HG03342 (cell line): ENCODE measurements around the gene ATOSB.
A peak's percentile ranks its signal among the peaks of the same experiment; 100 is the strongest.

Source experiments
- ATAC-seq: cut with Tn5 transposase; IDR thresholded peaks from one replicate; pipeline ENCODE4 v1.9.1; 2021; ENCODE audit warnings: mild to moderate bottlenecking, moderate library complexity; ENCODE audit not compliant: unreplicated experiment

The ATOSB gene

DNA sequence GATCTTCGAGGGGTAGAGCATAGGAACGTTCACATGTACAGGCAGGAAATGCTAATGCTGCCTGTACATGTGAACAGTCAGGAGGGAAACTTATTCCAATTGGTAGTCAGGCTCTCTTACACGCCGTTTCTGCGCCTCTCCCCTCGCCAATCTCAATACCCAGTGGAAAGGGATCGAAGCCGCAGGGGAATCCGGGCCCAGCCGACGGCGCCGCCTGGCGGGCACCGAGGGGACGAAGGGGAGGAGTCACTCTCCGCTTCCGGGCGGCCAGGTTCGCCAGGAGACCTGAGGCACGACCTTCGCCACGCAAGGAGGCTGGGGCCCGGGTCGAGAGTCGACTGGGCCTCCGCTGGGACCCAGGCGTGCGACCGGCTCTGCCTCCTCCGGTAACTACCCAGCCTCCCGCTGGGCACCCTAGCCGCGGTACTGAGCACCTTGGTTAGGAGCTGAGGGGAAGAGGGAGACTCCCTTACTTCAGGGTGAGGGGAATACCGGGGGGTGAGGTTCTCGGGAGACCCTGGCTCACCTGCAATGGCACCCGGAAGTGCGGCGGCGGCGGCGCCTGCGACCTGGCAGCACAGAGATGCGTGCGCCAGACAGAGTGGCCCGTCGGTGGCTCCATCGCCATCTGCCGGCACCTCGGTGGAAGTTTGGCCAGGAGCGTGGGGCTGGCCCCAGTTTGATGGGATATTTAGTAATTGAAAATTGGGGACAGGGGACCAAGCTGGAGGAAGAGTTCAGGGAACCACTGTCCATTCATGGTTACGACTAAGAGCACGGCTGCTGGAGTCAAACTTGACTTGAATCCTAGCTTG is 19.4 kb downstream of the ATOSB start, which contains the start of gene PIGO:
Gene PIGO (minus strand): TSS at position 557 of the 815 bp plus-strand sequence. CDS start 1,026 bp downstream, outside the sequence.
- ATAC-seq: peak; percentile 84

DNA sequence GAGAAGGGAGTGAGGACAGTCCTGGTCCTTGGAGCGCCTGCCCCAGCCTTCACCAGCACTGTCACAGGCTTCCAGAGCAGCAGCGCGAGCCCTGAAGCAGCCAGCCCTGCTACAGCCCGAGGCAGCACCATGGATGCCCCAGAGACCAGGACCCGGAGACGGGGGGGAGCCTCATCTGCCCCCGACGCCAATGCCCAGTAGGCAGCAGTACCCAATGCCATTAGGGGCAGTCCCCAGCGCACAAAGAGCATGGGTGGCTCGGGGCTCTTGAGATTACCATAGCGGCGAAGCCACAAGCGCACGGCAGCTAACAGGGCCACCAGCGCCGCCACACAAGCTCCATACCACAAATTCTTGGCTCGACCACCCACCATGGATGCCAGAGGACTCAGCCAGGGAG is 24.1 kb downstream of the ATOSB start:
- no peak for ATAC-seq

DNA sequence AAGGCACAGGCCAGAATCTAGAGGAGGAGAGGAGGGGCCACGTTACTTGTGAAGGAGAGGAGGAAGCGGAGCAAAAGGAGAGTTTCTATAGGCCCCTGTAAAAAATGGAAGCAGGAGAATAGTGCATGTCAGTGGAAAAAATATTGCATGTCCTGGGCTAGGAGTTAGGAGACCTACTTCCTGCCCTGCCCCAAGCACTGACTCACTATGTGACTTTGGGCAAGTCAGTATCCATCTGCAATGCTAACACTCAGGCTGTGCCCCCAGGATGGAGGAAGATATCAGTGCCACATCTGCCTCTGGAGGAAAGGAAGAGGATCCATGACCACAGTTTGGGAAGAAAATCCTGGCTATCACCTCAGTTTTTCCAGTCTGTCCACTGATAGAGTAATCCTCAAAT is 26.2 kb downstream of the ATOSB start:
- no peak for ATAC-seq

DNA sequence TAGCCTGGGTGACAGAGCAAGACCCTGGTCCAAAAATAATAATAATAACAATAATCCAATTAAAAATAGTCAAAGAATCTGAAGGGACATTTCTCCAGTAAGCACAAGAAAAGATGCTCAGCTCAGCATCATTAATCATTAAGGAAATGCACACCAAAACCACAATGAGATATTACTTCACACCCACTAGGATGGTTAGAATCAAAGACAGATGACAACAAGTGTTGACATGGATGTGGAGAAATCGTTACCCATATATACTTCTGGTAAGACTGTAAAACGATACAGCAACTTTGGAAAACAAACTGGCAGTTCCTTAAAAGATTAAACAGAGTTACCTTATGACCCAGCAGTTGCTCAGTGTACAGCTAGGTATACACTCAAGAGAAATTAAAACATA is 30.6 kb downstream of the ATOSB start:
- ATAC-seq: no peak

DNA sequence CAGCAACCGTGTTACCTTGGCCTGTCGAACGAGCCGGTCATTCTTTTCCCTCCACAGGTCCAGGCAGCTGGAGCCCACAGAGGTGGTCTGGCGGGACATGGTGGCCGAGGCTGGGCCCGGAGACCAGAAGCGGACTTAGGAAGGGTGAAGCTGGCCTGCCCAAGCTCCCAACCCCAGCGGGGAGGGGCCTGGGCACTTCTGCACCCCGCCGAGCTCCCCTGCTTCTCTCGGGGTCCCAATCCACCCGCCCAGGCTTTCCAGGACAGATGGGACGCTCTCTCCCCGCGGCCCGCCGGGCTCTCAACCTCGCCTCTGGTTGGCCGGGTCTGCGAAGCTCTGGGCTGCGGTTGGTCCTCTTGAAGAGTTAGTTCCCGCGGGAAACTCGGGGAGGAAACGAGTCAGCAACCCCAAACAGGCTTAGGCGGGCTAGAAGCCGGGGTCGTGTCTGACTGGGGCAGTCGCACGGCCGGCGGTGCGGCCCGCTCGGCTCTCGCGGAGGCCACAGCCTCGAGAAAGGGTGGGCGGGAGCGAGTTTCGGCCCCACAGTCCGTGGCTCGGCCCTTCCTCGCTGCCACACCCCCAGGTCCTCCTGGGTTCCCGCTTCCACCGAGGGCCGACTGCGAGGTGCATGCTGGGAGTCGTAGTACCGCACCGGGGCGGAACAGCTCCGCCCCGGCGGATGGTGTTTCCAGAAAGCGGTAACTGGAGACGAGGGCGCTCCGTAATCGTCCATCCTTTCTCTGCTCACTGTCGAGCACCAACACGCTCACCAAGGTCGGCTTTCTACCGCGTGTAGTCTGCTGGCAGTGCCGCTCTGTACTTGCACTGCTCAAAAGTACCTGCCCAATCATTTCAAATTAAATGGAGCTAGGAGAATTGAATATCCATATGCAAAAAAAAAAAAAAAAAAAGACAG is 36.0 kb downstream of the ATOSB start, which contains the start of gene FANCG:
Gene FANCG (minus strand): TSS at position 517 of the 916 bp plus-strand sequence. CDS start 418 bp downstream, at position 99.
- peak; percentile 88 for ATAC-seq

DNA sequence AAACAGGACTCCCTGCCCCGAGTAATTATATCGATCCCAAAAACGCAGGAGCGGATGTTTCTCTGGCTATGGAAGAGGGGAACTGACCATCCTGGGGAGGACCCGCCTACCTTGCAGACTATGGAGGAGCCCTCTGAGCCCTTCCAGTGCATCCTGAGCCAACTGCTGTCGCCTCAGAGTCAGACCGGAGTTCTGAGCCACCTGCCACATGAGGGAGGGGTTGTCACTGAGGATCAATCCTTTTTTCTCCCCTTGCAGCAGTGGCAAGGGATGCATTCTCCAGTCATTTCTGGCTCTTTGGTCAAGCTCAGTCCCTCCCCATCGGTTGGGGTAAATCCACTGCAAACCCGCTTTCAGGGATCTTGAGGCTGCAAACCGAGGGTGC is 36.6 kb downstream of the ATOSB start:
- no peak for ATAC-seq

DNA sequence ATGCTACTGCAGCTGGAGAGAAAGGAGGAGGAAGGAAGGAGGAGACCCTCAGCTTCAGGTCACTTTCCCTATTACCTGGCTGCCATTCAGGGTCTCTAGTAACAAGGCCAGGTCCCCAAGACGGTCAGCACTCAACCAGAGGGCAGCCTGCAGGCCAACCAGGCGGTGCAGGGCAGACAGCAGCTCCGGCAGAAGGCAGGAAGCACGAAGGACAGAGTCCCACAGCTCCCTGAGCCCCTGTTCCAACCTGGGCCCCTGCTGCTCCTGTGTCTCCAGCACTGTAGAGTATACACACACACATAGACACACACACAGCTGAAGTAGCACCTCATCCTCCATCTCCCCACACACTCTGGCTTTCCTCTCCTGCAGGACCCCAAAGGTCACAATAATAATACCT is 37.6 kb downstream of the ATOSB start:
- ATAC-seq: no peak

DNA sequence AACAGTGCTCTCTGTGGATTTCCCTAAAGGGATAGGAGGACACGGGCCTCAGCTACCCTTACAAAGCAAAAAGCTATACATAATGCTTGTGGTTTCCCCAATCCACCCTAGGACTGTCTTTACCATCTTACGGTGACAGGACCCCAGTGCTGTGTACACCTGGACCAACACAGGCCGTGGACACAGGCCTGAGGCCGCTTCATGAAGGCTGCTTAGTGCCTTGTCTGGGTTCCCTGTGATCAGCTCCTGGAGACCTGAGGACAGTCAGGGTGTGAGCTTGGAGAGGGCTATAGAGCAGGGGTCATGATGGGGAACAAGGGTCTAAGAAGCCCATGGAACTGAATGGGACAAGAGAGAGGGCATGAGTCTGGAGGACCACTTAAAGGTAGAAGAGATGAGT is 38.8 kb downstream of the ATOSB start:
- no peak for ATAC-seq

DNA sequence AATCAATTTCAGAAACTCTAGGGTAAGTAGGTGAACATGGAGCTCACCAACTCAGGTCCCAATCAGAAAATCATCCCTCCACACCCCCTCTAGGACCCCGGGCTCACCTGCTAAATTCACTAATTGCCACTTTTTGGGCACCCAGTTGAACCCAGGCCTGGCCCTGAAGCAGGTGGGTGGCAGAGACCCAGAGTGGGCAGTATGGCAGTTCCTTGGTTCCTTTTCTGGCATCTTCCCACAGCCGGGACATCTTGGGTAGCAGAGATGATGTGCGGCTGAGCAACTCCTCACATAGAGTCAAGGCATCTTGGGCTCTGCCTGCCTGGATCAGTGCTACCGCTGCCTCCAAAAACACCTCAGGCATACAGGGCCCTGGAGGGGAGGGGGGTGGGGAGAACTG is 40.3 kb downstream of the ATOSB start:
- no peak for ATAC-seq

DNA sequence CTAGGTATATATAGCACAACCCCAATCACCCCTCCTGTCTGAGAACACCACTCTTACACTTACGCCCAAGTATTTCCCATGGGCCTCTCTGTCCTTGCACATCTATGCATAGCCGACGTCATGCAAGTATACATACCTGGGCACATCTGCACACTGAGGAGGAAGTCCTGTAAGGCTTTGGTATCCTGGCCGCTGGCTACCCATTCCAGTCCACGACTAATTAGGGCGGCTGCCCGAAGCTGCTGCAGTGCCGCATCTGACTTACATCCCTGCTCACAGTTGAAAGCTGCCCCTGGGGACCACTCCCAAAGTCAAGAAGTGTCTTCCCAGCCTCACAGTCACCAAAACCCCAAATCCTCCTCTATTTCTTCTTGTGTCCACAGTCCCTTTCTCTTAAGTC is 40.9 kb downstream of the ATOSB start:
- ATAC-seq: no peak

DNA sequence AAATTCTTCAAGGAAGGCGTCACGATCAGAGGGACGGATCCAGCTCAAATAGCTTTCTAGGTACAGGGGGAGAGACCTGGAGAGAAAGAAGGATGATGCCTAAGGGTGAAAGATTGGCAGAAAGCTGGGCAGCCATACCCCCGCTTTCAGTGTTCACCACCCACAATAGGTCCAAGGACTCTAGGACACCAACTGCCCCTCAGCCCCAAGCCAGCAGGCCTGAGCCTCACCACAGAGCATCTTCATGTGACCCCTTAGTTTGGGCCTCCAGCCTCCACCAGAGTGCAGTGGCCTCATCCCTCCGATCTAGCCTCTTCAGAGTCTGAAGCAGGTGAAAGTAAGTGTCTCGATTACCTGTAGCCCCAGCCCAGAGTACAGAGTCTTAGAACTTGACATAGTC is 41.5 kb downstream of the ATOSB start:
- no peak for ATAC-seq

DNA sequence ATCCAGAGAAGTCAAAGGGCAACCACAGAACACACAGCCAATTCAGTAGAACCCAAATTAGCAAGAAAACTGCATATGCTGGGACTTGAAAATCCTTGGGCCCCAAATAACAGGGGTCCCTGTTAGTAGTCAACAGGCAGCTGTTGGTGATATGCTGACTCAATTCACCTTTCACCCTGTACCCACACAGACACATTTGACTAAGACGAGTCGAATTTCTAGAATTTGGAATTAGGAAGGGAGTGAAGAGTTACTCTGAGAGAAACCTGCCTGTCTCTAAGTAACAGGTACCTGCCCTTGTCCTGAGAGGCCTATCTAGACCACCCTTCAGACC is 42.4 kb downstream of the ATOSB start:
- ATAC-seq: no peak

DNA sequence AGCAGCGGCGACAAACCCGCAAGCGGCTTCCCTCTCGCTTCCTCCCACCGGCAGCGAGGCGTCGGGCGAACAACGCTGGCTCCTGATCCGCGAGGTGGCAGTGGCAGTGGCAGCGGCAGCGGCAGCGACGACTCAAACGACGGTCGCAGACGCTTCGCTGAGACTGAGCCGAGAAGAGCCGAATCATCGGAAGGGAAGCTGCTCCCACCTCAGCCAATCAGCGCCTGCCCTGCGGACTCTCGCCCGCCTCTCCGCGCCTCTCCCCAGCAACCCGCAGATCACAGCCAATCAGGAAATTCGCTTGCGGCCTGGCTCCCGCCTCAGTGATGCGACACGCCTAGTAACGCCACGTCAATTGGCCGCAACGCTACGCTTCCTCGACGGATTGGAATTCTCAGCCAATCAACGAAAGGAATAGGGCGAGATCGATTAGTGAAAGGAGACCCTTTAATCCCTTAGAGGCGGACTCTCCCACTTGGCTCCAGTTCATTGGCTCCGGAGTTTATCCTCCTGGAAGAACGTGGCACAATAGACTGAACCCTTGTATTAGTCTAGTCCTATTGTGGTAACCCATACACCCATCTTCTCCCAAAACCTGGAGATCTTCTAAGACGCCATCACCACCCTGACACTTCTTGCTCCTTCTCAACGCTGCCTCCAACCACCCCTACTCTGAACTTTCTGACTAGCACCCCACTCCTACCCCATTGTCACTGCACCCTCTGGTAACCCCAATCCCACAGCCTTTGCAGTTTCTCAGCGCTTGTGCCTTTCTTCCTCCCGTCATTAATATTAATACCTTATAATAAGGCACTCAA is 43.0 kb downstream of the ATOSB start, which contains the start of gene VCP:
Gene VCP (minus strand): TSS at position 165 of the 818 bp plus-strand sequence. CDS start 272 bp downstream, outside the sequence.
- peak; percentile 83 for ATAC-seq

DNA sequence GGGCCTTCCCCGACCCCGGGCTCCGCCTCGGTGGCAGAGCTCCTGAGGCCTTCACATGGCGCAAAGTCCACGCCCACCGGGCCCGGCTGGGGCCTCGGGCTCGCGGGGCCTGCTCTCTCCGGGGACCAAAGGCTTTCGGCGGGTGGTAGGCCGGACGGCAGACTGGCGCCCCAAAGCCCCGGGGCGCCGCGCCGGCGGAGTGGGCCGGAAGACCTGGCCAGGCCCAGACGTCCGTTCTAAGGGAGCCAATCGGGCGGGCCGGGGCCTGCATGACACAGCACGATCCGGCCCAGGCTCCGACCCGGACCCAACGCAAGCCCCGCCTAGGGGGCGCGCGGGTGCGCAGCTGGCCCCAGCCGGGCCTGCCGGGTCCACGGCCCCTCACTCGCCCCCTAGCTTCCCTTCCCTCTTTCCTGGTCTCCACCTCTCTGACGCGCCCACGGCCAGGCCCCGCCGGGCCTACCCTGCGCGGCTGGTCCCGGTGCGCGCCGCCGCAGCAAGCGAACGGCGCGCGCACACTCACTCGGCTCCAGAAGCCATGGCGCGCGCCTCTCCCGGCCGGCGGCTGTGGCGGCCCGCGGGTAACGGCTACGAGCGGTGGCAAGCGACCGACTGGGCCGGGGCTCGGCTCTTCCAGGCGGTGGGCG is 43.7 kb downstream of the ATOSB start:
- ATAC-seq: peak; percentile 51

DNA sequence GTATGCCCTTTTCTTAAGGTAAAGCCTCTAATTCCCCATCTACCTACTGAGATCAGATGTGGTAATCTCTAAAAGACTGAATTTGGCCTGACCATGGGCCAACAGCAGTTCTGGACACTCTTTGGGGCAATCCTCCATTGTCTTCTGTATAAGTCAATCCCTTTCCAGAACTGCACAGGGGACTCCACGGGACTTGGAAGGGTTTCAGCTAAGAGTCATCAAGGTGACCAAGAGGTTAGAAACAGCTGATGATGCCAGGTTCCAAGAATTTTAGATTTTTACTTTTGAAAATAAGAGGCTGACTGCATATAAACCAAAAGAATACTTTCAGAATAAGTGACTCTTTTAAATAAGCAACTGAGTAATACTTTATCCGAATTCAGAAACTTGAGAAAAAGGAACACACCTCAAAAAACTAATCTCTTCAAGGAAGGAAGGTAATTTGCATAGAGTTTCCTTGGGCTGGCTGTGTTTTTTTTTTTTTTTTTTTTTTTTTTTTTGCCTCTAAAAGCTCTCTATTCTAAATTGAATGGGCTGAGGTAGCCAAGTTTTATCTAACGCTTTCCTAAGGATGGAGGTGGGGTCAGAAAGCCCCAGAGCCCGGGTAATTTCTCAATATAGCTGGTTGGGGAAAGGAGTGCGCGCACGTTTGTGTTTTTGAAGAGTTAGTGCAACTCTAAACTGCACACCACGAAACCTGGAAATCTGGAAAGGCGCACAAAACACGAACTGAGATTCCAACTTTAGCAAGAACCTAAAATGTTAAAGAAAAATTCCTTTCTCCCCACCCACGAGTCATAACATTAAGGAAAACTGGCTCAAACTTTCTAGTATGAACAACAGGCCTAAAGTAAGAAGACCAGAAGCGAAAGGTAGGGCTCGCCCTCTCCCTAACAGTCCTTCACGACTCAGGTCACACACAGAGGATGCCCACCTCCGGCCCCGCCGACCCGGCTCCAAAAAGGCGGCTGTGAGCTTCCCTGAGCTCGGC is 44.5 kb downstream of the ATOSB start:
- no peak for ATAC-seq

DNA sequence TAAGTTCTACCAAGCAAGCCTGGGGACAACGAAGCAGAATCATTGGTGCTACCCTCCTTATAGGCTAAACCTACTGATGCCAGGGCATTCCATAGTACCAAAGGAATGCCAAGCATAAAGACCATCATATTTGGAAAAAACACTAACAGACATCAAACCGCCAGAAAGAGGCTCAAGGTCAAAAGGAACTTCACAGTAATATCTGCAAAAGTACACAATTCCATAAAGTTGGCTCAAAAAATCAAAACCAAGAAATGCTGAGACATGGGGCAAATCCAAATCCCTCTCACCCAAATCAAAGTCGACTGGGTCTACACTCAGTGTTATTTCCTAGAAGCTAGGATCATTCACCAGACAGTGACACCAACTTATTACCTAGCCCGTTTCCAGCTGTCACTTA is 46.6 kb downstream of the ATOSB start:
- no peak for ATAC-seq

DNA sequence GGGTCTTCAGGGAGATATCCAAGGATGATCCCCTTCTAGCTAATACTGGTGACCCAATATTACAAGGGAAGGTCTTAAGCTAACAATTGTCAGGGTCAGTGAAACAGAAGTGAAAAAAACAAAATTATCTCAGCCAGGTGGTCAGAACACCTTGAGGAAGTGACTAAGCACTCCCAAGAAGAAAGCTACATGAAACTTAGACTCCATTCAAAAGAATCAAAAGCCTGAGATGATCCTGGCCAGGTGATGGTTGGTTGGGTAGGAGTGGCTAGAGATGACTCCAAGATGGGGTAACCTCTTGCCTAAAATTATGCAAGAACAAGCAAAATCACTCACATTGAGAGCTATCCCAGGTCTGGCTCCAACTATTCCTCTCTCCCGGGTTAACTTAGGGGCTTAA is 48.6 kb downstream of the ATOSB start:
- ATAC-seq: no peak

DNA sequence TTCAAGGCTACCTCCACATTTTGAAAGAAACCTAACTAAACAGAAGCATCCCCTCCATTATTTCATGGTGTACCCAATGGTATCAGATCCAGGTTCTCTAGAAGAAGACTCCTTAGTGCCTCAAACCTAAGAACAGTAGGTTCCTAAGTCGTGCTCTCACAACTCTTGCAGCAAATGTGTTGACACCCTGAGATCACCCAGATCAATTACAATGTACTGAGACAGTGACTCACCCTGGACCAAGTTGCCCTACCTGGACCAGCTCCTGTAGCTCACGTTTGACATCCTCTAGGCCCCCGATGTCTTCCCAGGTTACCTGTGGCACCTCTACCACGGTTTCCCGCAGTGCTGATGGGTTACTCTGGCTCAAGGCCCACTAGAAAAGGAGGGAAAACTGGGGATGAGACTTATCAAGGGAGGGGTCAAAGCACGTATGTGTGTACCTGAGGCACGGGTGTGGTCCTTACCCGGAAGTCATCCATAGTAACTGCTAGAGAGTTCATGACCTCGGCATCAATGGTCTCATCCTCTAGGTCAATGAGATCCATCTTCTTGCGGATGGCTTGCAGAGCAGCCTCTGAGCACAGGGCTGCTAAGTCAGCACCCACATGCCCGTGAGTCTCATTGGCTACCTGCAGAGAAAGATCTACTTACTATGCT is 55.0 kb downstream of the ATOSB start:
- no peak for ATAC-seq

DNA sequence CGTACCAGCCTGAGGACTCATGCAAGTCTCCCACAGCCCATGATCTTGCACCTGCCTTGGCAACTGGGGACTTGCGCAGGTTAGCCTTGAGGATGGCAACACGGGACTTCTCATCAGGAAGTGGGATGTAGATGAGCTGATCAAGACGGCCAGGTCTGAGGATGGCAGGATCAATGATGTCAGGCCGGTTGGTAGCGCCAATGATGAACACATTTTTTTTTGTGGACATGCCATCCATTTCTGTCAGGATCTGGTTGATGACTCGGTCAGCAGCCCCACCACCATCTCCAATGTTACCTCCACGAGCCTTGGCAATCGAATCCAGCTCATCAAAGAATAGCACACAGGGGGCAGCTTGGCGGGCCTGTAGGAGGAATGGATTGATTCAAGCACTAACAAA is 56.2 kb downstream of the ATOSB start:
- no peak for ATAC-seq
